GM12878 (cell line): ENCODE results near the gene CNNM4. TPM values are rescaled to one million over a fixed set of nuclear protein-coding genes. Genes with fewer than 3 reads are reported as not detected.

Experiments
- ATAC-seq: fragments of 200-7000 bp; cut with Tn5 transposase; 3 replicates; pipeline ENCODE4 v1.9.1; 2020; ENCODE audit warnings: mild to moderate bottlenecking, moderate library complexity
- BruUV-seq: library from RNA; stranded (reverse); fragments of 400-500 nt; replicated peaks from 2 replicates; lab custom pipeline; 2021; lab: Mats Ljungman, UMichigan
- CTCF ChIA-PET: fragments of 300-600 bp; sonication (Branson Sonifier 250); formaldehyde crosslinking; extraction: SDS; loops from one replicate; lab custom pipeline; 2021; ENCODE audit warnings: inconsistent platforms; lab: Yijun Ruan, JAX
- POLR2A ChIA-PET: fragments of 350-600 bp; formaldehyde crosslinking; extraction: SDS; loops from one replicate; lab custom pipeline; 2021; ENCODE audit warnings: inconsistent platforms; lab: Charles Lee
- RAD21 ChIA-PET: fragments of 300-600 bp; sonication (Branson Sonifier 250); formaldehyde crosslinking; loops from one replicate; lab custom pipeline; 2023; ENCODE audit warnings: antibody characterized with exemption; ENCODE audit not compliant: unreplicated experiment; lab: Charles Lee
- SMC1A ChIA-PET: fragments of 300-600 bp; sonication (Branson Sonifier 250); formaldehyde crosslinking; loops from one replicate; lab custom pipeline; 2023; ENCODE audit not compliant: unreplicated experiment, uncharacterized antibody; lab: Charles Lee
- DNase-seq: peaks from one replicate; pipeline ENCODE4 v3.0.0-alpha.2; 2011; ENCODE audit warnings: low read depth, low spot score
- FAIRE-seq: peaks from 3 replicates; lab custom pipeline; 2011; peaks lifted over from hg19 to GRCh38; lab: Jason Lieb, UNC
- H2AFZ ChIP-seq: 2 replicates; pipeline ENCODE4 v1.6.0; 2011; ENCODE audit warnings: low read depth, low read length, control low read depth; ENCODE audit not compliant: control insufficient read depth
- H3K27ac ChIP-seq: 2 replicates; pipeline ENCODE4 v1.5.1; 2011; ENCODE audit warnings: control low read depth; ENCODE audit not compliant: control insufficient read depth, insufficient read depth
- H3K27me3 ChIP-seq, 2 experiments: replicated peaks in 1 of 2; 2 replicates each; pipeline versions ENCODE4 v1.6.0 to v1.6.1; 2011; ENCODE audit warnings: low read length in 1 of 2; ENCODE audit not compliant: control insufficient read depth in 2 of 2, insufficient read depth in 2 of 2
- H3K36me3 ChIP-seq, 2 experiments: 2 replicates each; pipeline ENCODE4 v1.5.1; 2011; ENCODE audit warnings: low read length in 1 of 2; ENCODE audit not compliant: control insufficient read depth in 2 of 2, insufficient read depth in 2 of 2
- H3K4me1 ChIP-seq: 2 replicates; pipeline ENCODE4 v1.6.1; 2011; ENCODE audit warnings: mild to moderate bottlenecking, low read length, moderate library complexity, mixed read lengths; ENCODE audit not compliant: control insufficient read depth, insufficient read depth
- H3K4me2 ChIP-seq: 2 replicates; pipeline ENCODE4 v1.6.0; 2011; ENCODE audit warnings: control low read depth; ENCODE audit not compliant: control insufficient read depth, insufficient read depth
- H3K4me3 ChIP-seq: fragments of 200-600 bp; sonication (generic); 2 replicates; pipeline ENCODE4 v1.5.1; 2016
- H3K79me2 ChIP-seq: 2 replicates; pipeline ENCODE4 v1.6.0; 2011; ENCODE audit warnings: low read length; ENCODE audit not compliant: control insufficient read depth, insufficient read depth
- H3K9ac ChIP-seq: 2 replicates; pipeline ENCODE4 v1.8.0; 2011; ENCODE audit warnings: low read length, control low read depth, mixed read lengths; ENCODE audit not compliant: control insufficient read depth, insufficient read depth
- H3K9me3 ChIP-seq: replicated peaks from 3 replicates; pipeline ENCODE4 v1.5.1; 2011; ENCODE audit warnings: mild to moderate bottlenecking, low read length; ENCODE audit not compliant: control insufficient read depth, insufficient read depth
- H4K20me1 ChIP-seq: 2 replicates; pipeline ENCODE4 v1.6.0; 2011; ENCODE audit not compliant: control insufficient read depth, insufficient read depth
- CBX3 ChIP-seq: fragments of 200-600 bp; sonication (generic); IDR thresholded peaks from 2 replicates; pipeline ENCODE4 v1.6.1; 2016; ENCODE audit warnings: low read depth, borderline replicate concordance
- WGBS: methylation state at CpG from one replicate; pipeline ENCODE4 v1.1.6; 2016; ENCODE audit warnings: low lambda C conversion rate; ENCODE audit not compliant: insufficient replicate concordance, insufficient coverage; ENCODE audit errors: missing lambda C conversion rate; 5-methylcytosine and 5-hydroxymethylcytosine counted together
- in situ Hi-C: fragments of 300-500 bp; cut with MboI; formaldehyde crosslinking; loops from 9 replicates; pipeline ENCODE4 v1.14.3; 2018; ENCODE audit warnings: mixed read lengths
- intact Hi-C: fragments of 100-400 bp; cut with micrococcal nuclease; formaldehyde crosslinking; loops from one replicate; pipeline ENCODE4 v1.14.2; 2022; ENCODE audit not compliant: unreplicated experiment
- polyA plus RNA-seq, 11 experiments: library from polyadenylated mRNA; depleted of rRNA in 4 of 11; unstranded in 6 of 11; stranded (reverse) in 5 of 11; fragments of >200 nt; fragmentation: Nextera tagmentation in 4 of 11; fragmentation: Illumina TruSeq in 1 of 11; extraction: Ambion mirVana in 4 of 11; extraction: Trizol in 1 of 11; gene quantifications; 1 replicate in 1 of 11; 2 replicates in 10 of 11; pipeline versions ENCODE4 v1.2.1 to v1.2.3, GENCODE V29; 2011 to 2016; ENCODE audit warnings: inconsistent platforms in 2 of 11, missing spikeins in 2 of 11, low read depth in 1 of 11
- total RNA-seq, 4 experiments: library from RNA; depleted of rRNA in 3 of 4; stranded (reverse); fragments of >200 nt in 3 of 4; fragmentation: Illumina TruSeq in 1 of 4; extraction: Trizol in 1 of 4; gene quantifications; 2 replicates each; pipeline versions ENCODE4 v1.2.1 to v1.2.3, GENCODE V29; 2013 to 2021
- TF ChIP-seq, protein P1 (sequence below), 3 experiments: IDR thresholded peaks in 2 of 3; conservative IDR thresholded peaks in 1 of 3; 2 replicates each; pipeline ENCODE4 v1.5.1; 2011; ENCODE audit warnings: low read depth in 3 of 3, low read length in 3 of 3, mild to moderate bottlenecking in 3 of 3, control low read depth in 2 of 3, moderate library complexity in 2 of 3, inconsistent platforms in 1 of 3, mixed read lengths in 1 of 3; ENCODE audit not compliant: control insufficient read depth in 2 of 3, insufficient read depth in 1 of 3; ENCODE audit errors: extremely low read depth in 1 of 3

The CNNM4 gene
- total and polyA plus RNA-seq, 10 of the 15 experiments (the other 5 are each of a cell fraction or from before 2014, with no cell fraction given) = 2.4 to 13.8 (median 8.1) TPM

- no peak overlapping the region for H2AFZ ChIP-seq
- ATAC-seq (no peak), FAIRE-seq (no peak), DNase-seq (no peak)
- in situ Hi-C loops = no loop called here
- ChIA-PET CTCF (interaction anchor here (0.6 to 2.8 kb wide), 6 partner anchors 16 to 192 kb away, joined by 3 to 12 read pairs (median 8); partner anchors contain the start of gene ANKRD39), RAD21 (interaction anchor here (1.1 kb wide), 1 partner anchor 38 kb away, joined by 5 read pairs; the partner anchor contains the start of gene ANKRD39), SMC1A (interaction anchor here (0.9 to 2.2 kb wide), 7 partner anchors 22 to 136 kb away, joined by 3 to 7 read pairs (median 4); partner anchors contain the start of gene ANKRD39), POLR2A (interaction anchor here (1.1 kb wide), 1 partner anchor 59 kb away, joined by 3 read pairs; the partner anchor contains the start of gene CNNM4)
- peaks cover 27% of the 10 kb centered on the region for H3K79me2 ChIP-seq
- H3K27ac ChIP-seq = no peak overlapping the region
- TF ChIP-seq, protein P1, sequence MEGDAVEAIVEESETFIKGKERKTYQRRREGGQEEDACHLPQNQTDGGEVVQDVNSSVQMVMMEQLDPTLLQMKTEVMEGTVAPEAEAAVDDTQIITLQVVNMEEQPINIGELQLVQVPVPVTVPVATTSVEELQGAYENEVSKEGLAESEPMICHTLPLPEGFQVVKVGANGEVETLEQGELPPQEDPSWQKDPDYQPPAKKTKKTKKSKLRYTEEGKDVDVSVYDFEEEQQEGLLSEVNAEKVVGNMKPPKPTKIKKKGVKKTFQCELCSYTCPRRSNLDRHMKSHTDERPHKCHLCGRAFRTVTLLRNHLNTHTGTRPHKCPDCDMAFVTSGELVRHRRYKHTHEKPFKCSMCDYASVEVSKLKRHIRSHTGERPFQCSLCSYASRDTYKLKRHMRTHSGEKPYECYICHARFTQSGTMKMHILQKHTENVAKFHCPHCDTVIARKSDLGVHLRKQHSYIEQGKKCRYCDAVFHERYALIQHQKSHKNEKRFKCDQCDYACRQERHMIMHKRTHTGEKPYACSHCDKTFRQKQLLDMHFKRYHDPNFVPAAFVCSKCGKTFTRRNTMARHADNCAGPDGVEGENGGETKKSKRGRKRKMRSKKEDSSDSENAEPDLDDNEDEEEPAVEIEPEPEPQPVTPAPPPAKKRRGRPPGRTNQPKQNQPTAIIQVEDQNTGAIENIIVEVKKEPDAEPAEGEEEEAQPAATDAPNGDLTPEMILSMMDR (IDR thresholded peaks at IDR 0.05 in 2 of 3, conservative IDR thresholded peaks at IDR 0.05 in 1 of 3; ENCODE audit: control insufficient read depth in 2 of 3, extremely low read depth in 1 of 3, insufficient read depth in 1 of 3, low read depth in 3 of 3, low read length in 3 of 3) = peak; percentile 5 to 14 (median 6); a peak in 2 of 6 replicates
- TF ChIP-seq CBX3 = no peak
- no peaks in the 10 kb centered on the region for H3K27me3 ChIP-seq
- peaks cover 5% of the 10 kb centered on the region; the same call in 1 of the 2 replicates for H4K20me1 ChIP-seq
- H3K9ac ChIP-seq = no peak overlapping the region
- 82% methylated on average over 9 of the region's 12 CpGs for WGBS
- H3K4me1 ChIP-seq = peaks cover 12% of the 10 kb centered on the region
- no TSS peak for BruUV-seq
- no peaks in the 10 kb centered on the region for H3K9me3 ChIP-seq
- peaks cover 0 to 2% of the 10 kb centered on the region in 2 experiments; a peak in 1 of 4 replicates for H3K36me3 ChIP-seq
- H3K4me2 ChIP-seq = peak overlapping the region; percentile 61
- peak overlapping the region; percentile 27; the same call in 1 of the 2 replicates for H3K4me3 ChIP-seq
- intact Hi-C loops = no loop called here
Observed at GRCh38 chr2:96819876-96820511, 59.3 kb downstream of the CNNM4 start.
